HG03135 (cell line): ENCODE data around the gene STPG1.
"Not testable (repeated sequence)": the region's sequence is repeated elsewhere in the genome, so short reads cannot be mapped to it uniquely, and the experiment has no call there.

Experiments used
- ATAC-seq: cut with Tn5 transposase; IDR thresholded peaks from one replicate; pipeline ENCODE4 v1.9.1; 2021; ENCODE audit warnings: mild to moderate bottlenecking, moderate library complexity; ENCODE audit not compliant: unreplicated experiment

STPG1 gene

GRCh38 chr1:24413350-24414163 is at the start of gene STPG1:
Gene STPG1 (minus strand): TSS chr1:24413782. CDS start chr1:24401388, 12,394 bp downstream.
- ATAC-seq, result peak; percentile 38

GRCh38 chr1:24462128-24462527 is 48.5 kb upstream of the STPG1 start:
- not testable (repeated sequence) for ATAC-seq

- ATAC-seq, result no peak
Measured at GRCh38 chr1:24459551-24460266, 46.1 kb upstream of the STPG1 start.

GRCh38 chr1:24457866-24458265 is 44.3 kb upstream of the STPG1 start:
- no peak for ATAC-seq

GRCh38 chr1:24455272-24455671 is 41.7 kb upstream of the STPG1 start:
- no peak for ATAC-seq

- no peak for ATAC-seq
Measured at GRCh38 chr1:24454673-24455072, 41.1 kb upstream of the STPG1 start.

- no peak for ATAC-seq
Measured at GRCh38 chr1:24452922-24453485, 39.4 kb upstream of the STPG1 start.

- ATAC-seq, result no peak
Measured at GRCh38 chr1:24451746-24452145, 38.2 kb upstream of the STPG1 start.

GRCh38 chr1:24450857-24451397 is 37.3 kb upstream of the STPG1 start:
- ATAC-seq, result no peak

- ATAC-seq, result no peak
Measured at GRCh38 chr1:24450316-24450715, 36.7 kb upstream of the STPG1 start.

GRCh38 chr1:24446446-24446845 is 32.9 kb upstream of the STPG1 start:
- not testable (repeated sequence) for ATAC-seq

GRCh38 chr1:24443241-24443656 is 29.7 kb upstream of the STPG1 start:
- ATAC-seq, result no peak

- ATAC-seq, result no peak
Measured at GRCh38 chr1:24442764-24443163, 29.2 kb upstream of the STPG1 start.

- no peak for ATAC-seq
Measured at GRCh38 chr1:24441996-24442668, 28.6 kb upstream of the STPG1 start.

GRCh38 chr1:24441480-24441879 is 27.9 kb upstream of the STPG1 start:
- ATAC-seq, result no peak

- ATAC-seq, result no peak
Measured at GRCh38 chr1:24440436-24440835, 26.9 kb upstream of the STPG1 start.

GRCh38 chr1:24438423-24438901 is 24.9 kb upstream of the STPG1 start:
- no peak for ATAC-seq

GRCh38 chr1:24437631-24438396 is 24.2 kb upstream of the STPG1 start:
- no peak for ATAC-seq

GRCh38 chr1:24435782-24436365 is 22.3 kb upstream of the STPG1 start:
- no peak for ATAC-seq

GRCh38 chr1:24427545-24427862 is 13.9 kb upstream of the STPG1 start:
- no peak for ATAC-seq
